SK-N-SH treated with all-trans-retinoic acid at 6 μM for 48 hours (cell line): ENCODE measurements around the gene ARHGAP11A.

Source experiments
- CSDC2 ChIP-seq: fragments of 250-450 bp; sonication (Bioruptor Pico); IDR thresholded peaks from 2 replicates; pipeline ENCODE4 v1.5.0; 2020; ENCODE audit warnings: mild to moderate bottlenecking, moderate library complexity
- ISL1 ChIP-seq: fragments of 250-450 bp; sonication (Bioruptor Pico); IDR thresholded peaks from 2 replicates; pipeline ENCODE4 v2.1.2; 2022; ENCODE audit warnings: mild to moderate bottlenecking, moderate library complexity
- RARB ChIP-seq: fragments of 250-450 bp; sonication (Bioruptor Pico); IDR thresholded peaks from 2 replicates; pipeline ENCODE4 v1.8.0; 2021; ENCODE audit warnings: mild to moderate bottlenecking, moderate library complexity
- SNAI2 ChIP-seq: fragments of 250-450 bp; sonication (Bioruptor Pico); IDR thresholded peaks from 2 replicates; pipeline ENCODE4 v1.5.0; 2020; ENCODE audit warnings: mild to moderate bottlenecking, moderate library complexity

DNA sequence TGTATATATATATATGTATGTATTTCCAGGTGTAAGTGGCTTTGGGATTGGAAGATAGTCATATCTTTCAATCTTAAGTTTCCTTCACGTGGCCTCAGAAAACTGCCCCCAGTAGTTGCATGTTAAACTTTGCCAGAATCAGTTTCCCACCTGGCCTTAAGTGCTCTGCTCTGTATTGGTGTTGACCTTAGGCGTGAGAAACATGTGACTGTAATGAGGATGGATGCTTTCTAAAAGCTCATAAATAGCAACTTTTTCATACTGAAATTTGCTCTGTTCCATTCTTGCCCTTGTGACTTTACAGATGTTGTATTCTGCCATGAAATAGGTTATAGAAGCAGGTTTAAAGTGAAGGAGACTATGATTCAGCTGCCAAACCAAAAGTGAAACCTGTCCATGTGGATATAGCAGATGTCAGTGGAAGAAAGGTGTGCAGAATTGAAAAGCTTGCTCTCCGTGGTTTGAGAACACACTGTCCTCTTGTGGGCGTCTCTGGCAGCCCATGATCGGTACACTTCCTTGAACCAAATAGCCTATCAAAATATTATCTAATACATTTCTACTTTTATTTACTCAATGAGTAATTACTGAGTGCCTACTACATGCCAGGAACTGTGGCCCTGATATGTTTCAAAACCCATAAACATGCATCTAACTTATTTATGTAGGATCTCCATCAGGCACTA is 42.0 kb downstream of the ARHGAP11A start:
- TF ChIP-seq ISL1 (CRISPR knock-in tag), result no peak
- no peak for TF ChIP-seq SNAI2 (CRISPR knock-in tag)
- no peak for TF ChIP-seq RARB
- TF ChIP-seq CSDC2 (CRISPR knock-in tag), result no peak
